OCI-LY1 (cell line): ENCODE data around the gene FURIN.

Experiments used
- H2AFZ ChIP-seq: fragments of 200-600 bp; sonication (generic), shearing (Covaris generic); 2 replicates; pipeline ENCODE4 v1.6.0; 2014; ENCODE audit warnings: antibody characterized with exemption, mild to moderate bottlenecking, low read length
- H3F3A ChIP-seq: fragments of 200-600 bp; sonication (generic), shearing (Covaris generic); 2 replicates; pipeline ENCODE4 v1.6.0; 2014; ENCODE audit warnings: mild to moderate bottlenecking, antibody characterized with exemption, low read length, moderate library complexity; ENCODE audit not compliant: insufficient read depth
- H3K27ac ChIP-seq: fragments of 200-600 bp; sonication (generic); 2 replicates; pipeline ENCODE4 v1.5.1; 2014; ENCODE audit warnings: low read length, mixed run types, mild to moderate bottlenecking, low read depth; ENCODE audit not compliant: poor library complexity, severe bottlenecking
- H3K27me3 ChIP-seq: fragments of 200-600 bp; sonication (generic); 2 replicates; pipeline ENCODE4 v1.6.0; 2014; ENCODE audit warnings: antibody characterized with exemption, mild to moderate bottlenecking, low read length, moderate library complexity; ENCODE audit not compliant: insufficient read depth
- H3K36me3 ChIP-seq: fragments of 200-600 bp; sonication (generic); 2 replicates; pipeline ENCODE4 v1.6.1; 2014; ENCODE audit warnings: mild to moderate bottlenecking, antibody characterized with exemption, low read length, moderate library complexity, mixed read lengths; ENCODE audit not compliant: insufficient read depth
- H3K4me1 ChIP-seq: fragments of 200-600 bp; sonication (generic); 2 replicates; pipeline ENCODE4 v1.5.1; 2014; ENCODE audit warnings: mild to moderate bottlenecking, low read length, moderate library complexity; ENCODE audit not compliant: insufficient read depth, severe bottlenecking
- H3K4me2 ChIP-seq: fragments of 200-600 bp; sonication (generic), shearing (Covaris generic); 2 replicates; pipeline ENCODE4 v1.6.1; 2014; ENCODE audit warnings: low read length
- H3K4me3 ChIP-seq: fragments of 200-600 bp; sonication (generic); 2 replicates; pipeline ENCODE4 v1.5.1; 2014; ENCODE audit warnings: low read length, low read depth, mild to moderate bottlenecking, mixed read lengths; ENCODE audit not compliant: poor library complexity, severe bottlenecking
- H3K79me2 ChIP-seq: fragments of 200-600 bp; shearing (Covaris generic); 2 replicates; pipeline ENCODE4 v1.6.1; 2016; ENCODE audit warnings: mixed run types, low read length, mixed read lengths; ENCODE audit not compliant: insufficient read depth
- H3K9ac ChIP-seq: fragments of 200-600 bp; sonication (generic), shearing (Covaris generic); 2 replicates; pipeline ENCODE4 v1.6.1; 2014; ENCODE audit warnings: mild to moderate bottlenecking, low read length, mixed read lengths
- H3K9me2 ChIP-seq: fragments of 200-600 bp; sonication (generic), shearing (Covaris generic); 2 replicates; pipeline ENCODE4 v1.6.1; 2014; ENCODE audit warnings: low read depth, mild to moderate bottlenecking, low read length, mixed read lengths
- H3K9me3 ChIP-seq: fragments of 200-600 bp; shearing (Covaris generic); 2 replicates; pipeline ENCODE4 v1.6.1; 2014; ENCODE audit warnings: low read length, mixed read lengths
- H4K20me1 ChIP-seq: fragments of 200-600 bp; sonication (generic), shearing (Covaris generic); 2 replicates; pipeline ENCODE4 v1.6.0; 2016; ENCODE audit warnings: mild to moderate bottlenecking, low read length; ENCODE audit not compliant: insufficient read depth
- CTCF ChIP-seq: fragments of 200-600 bp; sonication (generic), shearing (Covaris generic); IDR thresholded peaks from 2 replicates; pipeline ENCODE4 v1.5.1; 2017; ENCODE audit warnings: mild to moderate bottlenecking, antibody characterized with exemption, low read length, moderate library complexity, mixed read lengths
- EZH2 ChIP-seq: fragments of 200-600 bp; sonication (generic), shearing (Covaris generic); IDR thresholded peaks from 2 replicates; pipeline ENCODE4 v1.8.0; 2017; ENCODE audit warnings: borderline replicate concordance, mixed run types, mild to moderate bottlenecking, antibody characterized with exemption, low read length, moderate library complexity, mixed read lengths

Gene FURIN

GRCh38 chr15:90868261-90868689 lies at the start of gene FURIN:
TSS of gene FURIN (plus strand) at chr15:90868588. CDS start at chr15:90875741, 7,153 bp downstream.
- Histone ChIP-seq H3K4me3 (no peak within 1 kb of the TSS), H2AFZ (no peak within 1 kb of the TSS), H3K27me3 (0 out of 2 replicates have a peak, but pooled peaks cover 9% of the 10 kb centered on the region), H4K20me1 (no peaks in the 10 kb centered on the region), H3F3A (no peaks in the 10 kb centered on the region), H3K9me3 (no peaks in the 10 kb centered on the region), H3K27ac (no peak within 1 kb of the TSS), H3K9me2 (no peaks in the 10 kb centered on the region), H3K4me2 (no peak within 1 kb of the TSS), H3K4me1 (peaks cover 21% of the 10 kb centered on the region), H3K79me2 (no peaks in the 10 kb centered on the region), H3K9ac (no peak within 1 kb of the TSS), H3K36me3 (no peaks in the 10 kb centered on the region)
- no peak for TF ChIP-seq EZH2
- no peak for TF ChIP-seq CTCF

DNA sequence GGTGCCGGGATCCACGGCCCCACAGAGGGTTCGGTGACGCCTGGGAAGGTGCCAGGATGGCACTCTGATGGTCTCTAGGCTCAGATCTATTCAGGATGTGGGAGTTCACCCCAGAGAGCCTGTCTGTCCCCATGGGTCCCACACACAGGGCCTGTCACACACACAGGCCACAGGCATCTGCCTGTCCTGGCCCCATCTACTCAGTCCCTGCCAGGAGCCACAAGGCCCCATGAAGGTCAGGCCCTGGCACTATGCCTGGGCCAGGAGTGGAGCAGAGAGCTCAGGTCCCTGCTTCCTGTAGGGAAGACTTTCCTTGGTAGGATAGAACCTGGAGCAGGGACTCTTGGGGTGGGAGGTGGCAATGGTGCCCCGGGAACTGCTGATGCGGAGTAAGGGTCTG lies 49.0 kb upstream of the FURIN start:
- TF ChIP-seq EZH2 (no peak), CTCF (no peak)
- H3K9me3 ChIP-seq: no peaks in the 10 kb centered on the region
- H3K4me2 ChIP-seq: no peak overlapping the region
- H3K4me1 ChIP-seq: peaks cover 23% of the 10 kb centered on the region
- H3K4me3 ChIP-seq: no peak overlapping the region
- no peaks in the 10 kb centered on the region for H3K27me3 ChIP-seq
- H3K36me3 ChIP-seq: peaks cover 16% of the 10 kb centered on the region
- H3K79me2 ChIP-seq: no peaks in the 10 kb centered on the region
- no peaks in the 10 kb centered on the region for H3F3A ChIP-seq
- H3K9ac ChIP-seq: no peak overlapping the region
- no peaks in the 10 kb centered on the region for H4K20me1 ChIP-seq
- H3K27ac ChIP-seq: no peak overlapping the region
- no peaks in the 10 kb centered on the region for H3K9me2 ChIP-seq
- no peak overlapping the region for H2AFZ ChIP-seq

GRCh38 chr15:90819850-90820249 lies 48.5 kb upstream of the FURIN start:
- Histone ChIP-seq H3K4me1 (peaks cover 23% of the 10 kb centered on the region), H3F3A (no peaks in the 10 kb centered on the region), H3K27ac (no peak overlapping the region), H3K79me2 (no peaks in the 10 kb centered on the region), H3K27me3 (no peaks in the 10 kb centered on the region), H4K20me1 (no peaks in the 10 kb centered on the region), H3K9ac (no peak overlapping the region), H3K4me3 (no peak overlapping the region), H3K9me2 (no peaks in the 10 kb centered on the region), H2AFZ (no peak overlapping the region), H3K4me2 (no peak overlapping the region), H3K9me3 (no peaks in the 10 kb centered on the region), H3K36me3 (peaks cover 12% of the 10 kb centered on the region)
- TF ChIP-seq CTCF: no peak
- TF ChIP-seq EZH2: no peak
